Hepatic stellate cell (primary cell): ENCODE results near the gene SPACA1.

ENCODE experiments used
- DNase-seq: peaks from one replicate; pipeline ENCODE4 v3.0.0; 2011; ENCODE audit warnings: low spot score

SPACA1 gene

DNA sequence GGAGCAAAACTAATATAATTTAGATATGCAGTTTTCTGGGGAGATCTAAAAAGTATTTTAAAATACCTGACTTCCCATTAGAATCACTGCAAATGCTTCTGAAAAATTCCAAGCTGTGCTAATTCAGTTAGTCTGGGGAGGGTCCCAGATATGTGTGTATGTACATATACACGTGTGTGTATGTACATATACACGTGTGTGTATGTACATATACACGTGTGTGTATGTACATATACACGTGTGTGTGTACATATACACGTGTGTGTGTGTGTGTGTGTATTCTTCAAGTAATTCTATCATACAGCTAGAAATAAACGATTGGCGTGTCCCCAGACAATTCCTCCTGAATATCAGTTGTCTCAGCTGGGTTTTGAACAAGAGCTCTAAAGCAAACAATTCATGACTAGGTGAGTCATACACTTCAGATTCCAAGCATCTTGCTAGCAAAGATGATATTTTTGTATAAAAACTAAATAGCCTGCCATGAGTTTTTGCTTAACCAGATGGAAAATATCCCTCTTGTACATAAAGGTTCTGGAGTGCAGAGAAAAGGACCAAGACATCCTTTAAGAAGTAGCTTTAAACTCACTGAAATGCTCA lies 58.2 kb downstream of the SPACA1 start:
- no peak for DNase-seq

- no peak for DNase-seq
Measured at GRCh38 chr6:88107241-88107640, 59.6 kb downstream of the SPACA1 start.

GRCh38 chr6:88111991-88112390 lies 64.3 kb downstream of the SPACA1 start:
- no peak for DNase-seq

DNA sequence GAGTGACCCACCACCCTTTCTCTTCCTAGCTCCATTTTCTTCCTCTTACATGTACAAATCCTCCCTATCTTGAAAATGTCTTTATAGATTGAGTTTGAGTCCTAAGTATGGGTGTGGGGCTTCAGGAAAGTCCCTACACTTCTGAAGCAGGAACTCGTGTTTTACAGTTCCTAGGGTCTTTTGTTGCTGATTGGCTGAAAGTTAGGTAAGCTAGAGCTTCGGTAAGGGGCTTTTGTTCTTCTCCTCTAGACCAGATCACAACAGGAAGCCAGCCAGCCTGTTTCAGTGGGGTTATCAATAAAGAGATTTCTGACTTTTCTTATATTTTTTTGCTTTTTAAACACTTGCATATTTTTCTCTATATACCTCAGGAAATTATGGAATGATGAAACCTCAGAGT lies 67.2 kb downstream of the SPACA1 start:
- no peak for DNase-seq

DNA sequence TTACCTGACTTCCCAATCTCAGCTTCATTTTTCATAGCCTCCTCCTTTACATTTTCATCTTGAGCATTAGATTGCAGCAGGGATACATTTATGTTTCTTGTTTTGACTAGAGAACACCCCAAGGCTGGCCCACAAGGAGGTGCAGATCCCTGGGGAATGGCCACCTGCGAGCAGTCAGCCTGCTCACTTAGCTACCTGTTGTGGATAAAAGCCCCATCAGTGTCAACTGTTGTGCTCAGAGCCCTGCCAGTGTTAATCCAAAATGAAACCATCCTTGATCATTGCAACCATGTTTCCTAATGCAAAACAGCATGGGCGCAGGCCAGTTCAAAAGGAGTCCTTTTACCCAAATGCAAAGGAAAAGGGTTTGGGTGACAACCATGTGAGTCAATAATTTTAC lies 67.7 kb downstream of the SPACA1 start:
- DNase-seq = no peak

DNA sequence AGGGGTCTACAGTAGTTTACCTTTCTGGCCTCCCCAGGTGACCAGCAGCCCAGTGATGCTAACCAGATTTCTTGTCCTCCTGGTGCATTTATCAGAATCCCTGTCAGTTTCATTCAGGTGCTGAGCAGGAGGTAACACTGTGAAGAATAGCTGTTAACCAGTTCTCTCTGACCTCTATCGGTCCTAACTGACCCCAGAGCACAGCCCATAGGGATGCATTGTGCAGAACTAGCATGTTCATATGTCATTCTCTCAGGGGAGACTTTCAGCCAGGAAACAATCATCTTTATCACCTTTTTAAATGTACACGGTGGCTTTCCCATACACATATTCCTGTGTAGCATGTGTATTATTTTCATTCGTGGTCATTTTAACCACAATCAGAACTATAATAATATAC lies 68.6 kb downstream of the SPACA1 start:
- no peak for DNase-seq
